B cell (primary cell): ENCODE measurements around the gene PPL. TPM values are rescaled to one million over a fixed set of nuclear protein-coding genes. Genes with fewer than 3 reads are reported as not detected.
"Not testable (repeated sequence)": the region's sequence is repeated elsewhere in the genome, so short reads cannot be mapped to it uniquely, and the experiment has no call there.

Source experiments
- ATAC-seq: fragments of 200-7000 bp; cut with Tn5 transposase; one replicate; pipeline ENCODE4 v1.10.0; 2021; ENCODE audit warnings: low read depth, mild to moderate bottlenecking, moderate number of reproducible peaks, moderate library complexity
- CTCF ChIA-PET: fragments of 350-600 bp; sonication (Branson Sonifier 250); formaldehyde crosslinking; loops from one replicate; lab custom pipeline; 2021; ENCODE audit warnings: antibody characterized with exemption, inconsistent platforms; lab: Charles Lee
- POLR2A ChIA-PET: fragments of 350-600 bp; sonication (Branson Sonifier 250); formaldehyde crosslinking; loops from one replicate; lab custom pipeline; 2021; ENCODE audit warnings: antibody characterized with exemption; lab: Charles Lee
- DNase-seq: peaks from one replicate; pipeline ENCODE4 v3.0.0; 2013
- H2AFZ ChIP-seq: 2 replicates; pipeline ENCODE4 v1.6.1; 2012; ENCODE audit warnings: mild to moderate bottlenecking, low read depth, low read length; ENCODE audit not compliant: insufficient read depth, poor library complexity, severe bottlenecking
- H3K27ac ChIP-seq, 2 donors: 1 replicate in 1 of 2; 2 replicates in 1 of 2; pipeline ENCODE4 v1.5.1; 2012 to 2013; ENCODE audit warnings: low read length in 2 of 2, mild to moderate bottlenecking in 2 of 2, moderate library complexity in 1 of 2
- H3K27me3 ChIP-seq, 4 experiments: fragments of 200-600 bp in 1 of 4; sonication (generic) in 1 of 4; replicated peaks in 1 of 4; 1 replicate in 2 of 4; 2 replicates in 2 of 4; pipeline versions ENCODE4 v1.6.1 to v1.7.0; 2013 to 2016; ENCODE audit warnings: low read length in 3 of 4, mild to moderate bottlenecking in 2 of 4, mixed read lengths in 1 of 4, moderate library complexity in 1 of 4; ENCODE audit not compliant: insufficient read depth in 4 of 4, control insufficient read depth in 3 of 4; ENCODE audit errors: control extremely low read depth in 1 of 4
- H3K36me3 ChIP-seq, 2 experiments: replicated peaks in 1 of 2; 1 replicate in 1 of 2; 2 replicates in 1 of 2; pipeline versions ENCODE4 v1.6.1 to v1.7.1; 2013; ENCODE audit warnings: low read length in 1 of 2; ENCODE audit not compliant: insufficient read depth in 2 of 2, control insufficient read depth in 1 of 2; ENCODE audit errors: control extremely low read depth in 1 of 2, extremely low read depth in 1 of 2
- H3K4me1 ChIP-seq, 2 donors: fragments of 200-600 bp in 1 of 2; sonication (generic) in 1 of 2; 1 replicate in 1 of 2; 2 replicates in 1 of 2; pipeline versions ENCODE4 v1.5.1 to v1.6.1; 2013 to 2017; ENCODE audit warnings: low read length in 2 of 2; ENCODE audit not compliant: control insufficient read depth in 2 of 2, insufficient read depth in 2 of 2
- H3K4me2 ChIP-seq: replicated peaks from 2 replicates; pipeline ENCODE3; 2012; ENCODE audit warnings: mild to moderate bottlenecking, low read depth, low read length; ENCODE audit not compliant: poor library complexity, severe bottlenecking
- H3K4me3 ChIP-seq, 5 experiments: fragments of 200-600 bp in 1 of 5; sonication (generic) in 1 of 5; 1 replicate in 3 of 5; 2 replicates in 2 of 5; pipeline versions ENCODE4 v1.5.1 to v1.7.0; 2011 to 2016; ENCODE audit warnings: low read length in 4 of 5, mild to moderate bottlenecking in 4 of 5, low read depth in 2 of 5, control low read depth in 1 of 5, moderate library complexity in 1 of 5; ENCODE audit not compliant: insufficient read depth in 1 of 5; ENCODE audit errors: control extremely low read depth in 1 of 5, extremely low read depth in 1 of 5
- H3K79me2 ChIP-seq: fragments of 200-600 bp; sonication (generic); one replicate; pipeline ENCODE4 v1.6.0; 2016; ENCODE audit warnings: low read length; ENCODE audit not compliant: control insufficient read depth, insufficient read depth
- H3K9ac ChIP-seq: fragments of 200-600 bp; sonication (generic); 2 replicates; pipeline ENCODE4 v1.6.1; 2017; ENCODE audit warnings: mild to moderate bottlenecking, low read length, moderate library complexity
- H3K9me3 ChIP-seq, 3 donors: one replicate each; pipeline versions ENCODE4 v1.6.1 to v1.7.1; 2013; ENCODE audit warnings: low read length in 2 of 3; ENCODE audit not compliant: control insufficient read depth in 2 of 3, insufficient read depth in 1 of 3; ENCODE audit errors: control extremely low read depth in 1 of 3
- H4K20me1 ChIP-seq: 2 replicates; pipeline ENCODE4 v1.6.0; 2012; ENCODE audit warnings: mild to moderate bottlenecking, low read length; ENCODE audit not compliant: insufficient read depth, control insufficient read depth, poor library complexity, severe bottlenecking
- H3K27ac Mint-ChIP-seq: one replicate; pipeline ENCODE4 v1.8.0; 2021; ENCODE audit warnings: mixed read lengths
- H3K27me3 Mint-ChIP-seq: one replicate; pipeline ENCODE4 v1.8.0; 2021; ENCODE audit warnings: mixed read lengths
- H3K4me1 Mint-ChIP-seq: one replicate; pipeline ENCODE4 v1.8.0; 2021; ENCODE audit warnings: mixed read lengths
- H3K4me3 Mint-ChIP-seq: one replicate; pipeline ENCODE4 v1.8.0; 2021; ENCODE audit warnings: mixed read lengths
- H3K9me3 Mint-ChIP-seq: one replicate; pipeline ENCODE4 v1.8.0; 2022; ENCODE audit warnings: mixed read lengths; ENCODE audit not compliant: insufficient read depth
- EZH2 ChIP-seq: IDR thresholded peaks from 2 replicates; pipeline ENCODE4 v1.6.1; 2012; ENCODE audit warnings: borderline replicate concordance, low read depth, mild to moderate bottlenecking, moderate library complexity, low read length; ENCODE audit not compliant: insufficient read depth, poor library complexity, severe bottlenecking
- WGBS: methylation state at CpG from one replicate; pipeline ENCODE4 v1.1.5; 2013; ENCODE audit warnings: missing lambda C conversion rate; ENCODE audit not compliant: insufficient coverage; 5-methylcytosine and 5-hydroxymethylcytosine counted together
- intact Hi-C: fragments of 100-400 bp; cut with micrococcal nuclease; formaldehyde crosslinking; loops from one replicate; pipeline ENCODE4 v1.10.0; 2022
- polyA plus RNA-seq: library from polyadenylated mRNA; depleted of rRNA; stranded (reverse); fragments of >200 nt; gene quantifications from 2 replicates; pipeline ENCODE4 v1.2.3, GENCODE V29; 2012
- total RNA-seq, 2 donors: library from RNA; stranded (reverse); fragments of 120-200 nt in 1 of 2; gene quantifications; 1 replicate in 1 of 2; 2 replicates in 1 of 2; pipeline versions ENCODE4 v1.2.3 to v1.2.4, GENCODE V29; 2013 to 2022
- TF ChIP-seq, protein P1 (sequence below): fragments of 200-600 bp; IDR thresholded peaks from one replicate; pipeline ENCODE4 v1.8.0; 2022; ENCODE audit warnings: antibody characterized with exemption, mild to moderate bottlenecking

PPL gene
- total and polyA plus RNA-seq, 2 donors (not counting 1 experiment from before 2014, with no cell fraction given): not detected

GRCh38 chr16:4933433-4933832 is 3.5 kb downstream of the PPL start:
- CTCF ChIA-PET: no interaction called here
- Histone ChIP-seq H3K4me1 (peaks cover 12 to 15% of the 10 kb centered on the region in 2 donors), H3K36me3 (no peaks in the 10 kb centered on the region), H4K20me1 (no peaks in the 10 kb centered on the region), H3K79me2 (no peaks in the 10 kb centered on the region), H3K4me3 (no peak overlapping the region), H3K4me2 (no peak overlapping the region), H2AFZ (no peak overlapping the region), H3K9ac (no peak overlapping the region), H3K27ac (no peak overlapping the region), H3K9me3 (peaks cover 0 to 1% (median 0%) of the 10 kb centered on the region in 3 donors), H3K27me3 (peaks cover 0 to 43% (median 10%) of the 10 kb centered on the region in 4 experiments)
- TF ChIP-seq EZH2: no peak
- TF ChIP-seq, protein P1, sequence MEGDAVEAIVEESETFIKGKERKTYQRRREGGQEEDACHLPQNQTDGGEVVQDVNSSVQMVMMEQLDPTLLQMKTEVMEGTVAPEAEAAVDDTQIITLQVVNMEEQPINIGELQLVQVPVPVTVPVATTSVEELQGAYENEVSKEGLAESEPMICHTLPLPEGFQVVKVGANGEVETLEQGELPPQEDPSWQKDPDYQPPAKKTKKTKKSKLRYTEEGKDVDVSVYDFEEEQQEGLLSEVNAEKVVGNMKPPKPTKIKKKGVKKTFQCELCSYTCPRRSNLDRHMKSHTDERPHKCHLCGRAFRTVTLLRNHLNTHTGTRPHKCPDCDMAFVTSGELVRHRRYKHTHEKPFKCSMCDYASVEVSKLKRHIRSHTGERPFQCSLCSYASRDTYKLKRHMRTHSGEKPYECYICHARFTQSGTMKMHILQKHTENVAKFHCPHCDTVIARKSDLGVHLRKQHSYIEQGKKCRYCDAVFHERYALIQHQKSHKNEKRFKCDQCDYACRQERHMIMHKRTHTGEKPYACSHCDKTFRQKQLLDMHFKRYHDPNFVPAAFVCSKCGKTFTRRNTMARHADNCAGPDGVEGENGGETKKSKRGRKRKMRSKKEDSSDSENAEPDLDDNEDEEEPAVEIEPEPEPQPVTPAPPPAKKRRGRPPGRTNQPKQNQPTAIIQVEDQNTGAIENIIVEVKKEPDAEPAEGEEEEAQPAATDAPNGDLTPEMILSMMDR: no peak
- intact Hi-C loops: no loop called here
- Mint-ChIP-seq H3K27me3 (peaks cover 37% of the 10 kb centered on the region), H3K4me3 (no peak overlapping the region), H3K9me3 (no peaks in the 10 kb centered on the region), H3K4me1 (peaks cover 11% of the 10 kb centered on the region), H3K27ac (no peak overlapping the region)
- DNase-seq: no peak
- no peak for ATAC-seq
- POLR2A ChIA-PET: no interaction called here
- WGBS: 84% methylated on average over 8 of the region's 8 CpGs

DNA sequence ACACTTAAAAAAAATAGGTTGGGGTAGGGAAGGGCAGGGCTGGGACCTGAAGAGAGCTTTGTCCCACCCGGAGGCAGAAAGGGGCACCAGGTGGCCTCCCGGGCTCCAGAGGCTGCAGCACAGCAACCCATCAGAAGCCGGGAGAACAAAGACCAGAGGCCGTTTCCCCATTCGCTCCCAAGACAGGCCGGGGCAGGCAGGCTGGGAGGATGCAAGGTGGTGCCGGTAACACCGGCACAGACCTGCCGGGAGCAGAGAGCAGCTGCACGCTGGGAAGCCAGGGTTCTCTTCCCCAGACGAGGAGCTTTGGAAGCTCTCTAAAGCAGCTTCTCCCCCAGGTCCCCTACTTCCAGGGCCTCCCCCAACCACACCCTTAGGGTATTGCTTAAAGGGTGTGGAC is 5.6 kb downstream of the PPL start:
- DNase-seq: no peak
- POLR2A ChIA-PET: no interaction called here
- H3K27me3 ChIP-seq: peaks cover 0 to 29% (median 6%) of the 10 kb centered on the region in 4 experiments
- H3K9ac ChIP-seq: no peak overlapping the region
- H3K4me1 ChIP-seq: peaks cover 7 to 8% of the 10 kb centered on the region in 2 donors
- Mint-ChIP-seq H3K27me3 (peaks cover 25% of the 10 kb centered on the region), H3K27ac (no peak overlapping the region), H3K9me3 (peaks cover 5% of the 10 kb centered on the region), H3K4me3 (no peak overlapping the region), H3K4me1 (peaks cover 2% of the 10 kb centered on the region)
- no peak for TF ChIP-seq EZH2
- TF ChIP-seq, protein P1: no peak
- no peak overlapping the region for H3K27ac ChIP-seq
- peaks cover 0 to 16% (median 10%) of the 10 kb centered on the region in 3 donors for H3K9me3 ChIP-seq
- no peak overlapping the region for H3K4me2 ChIP-seq
- no peak overlapping the region for H2AFZ ChIP-seq
- WGBS: 88% methylated on average over 8 of the region's 11 CpGs
- ATAC-seq: no peak
- CTCF ChIA-PET: no interaction called here
- H4K20me1 ChIP-seq: no peaks in the 10 kb centered on the region
- H3K79me2 ChIP-seq: no peaks in the 10 kb centered on the region
- intact Hi-C loops: no loop called here
- H3K36me3 ChIP-seq: no peaks in the 10 kb centered on the region
- H3K4me3 ChIP-seq: no peak overlapping the region

- H4K20me1 ChIP-seq, H3K27ac ChIP-seq, H3K4me1 ChIP-seq, H3K4me2 ChIP-seq, DNase-seq, H3K4me3 Mint-ChIP-seq, H3K4me3 ChIP-seq, intact Hi-C loops, H3K9ac ChIP-seq, H3K9me3 Mint-ChIP-seq, H3K4me1 Mint-ChIP-seq, H3K36me3 ChIP-seq, CTCF ChIA-PET, H3K79me2 ChIP-seq, ATAC-seq, H3K27ac Mint-ChIP-seq, POLR2A ChIA-PET, H2AFZ ChIP-seq: not testable (repeated sequence)
- Histone ChIP-seq H3K27me3 (peaks cover 0 to 12% (median 2%) of the 10 kb centered on the region in 4 experiments), H3K9me3 (peaks cover 0 to 27% (median 13%) of the 10 kb centered on the region in 3 donors)
- peaks cover 12% of the 10 kb centered on the region for H3K27me3 Mint-ChIP-seq
- WGBS: no CpG with 5 or more reads among the region's 4 CpGs
Observed at GRCh38 chr16:4929619-4930018, 7.3 kb downstream of the PPL start.
